ENCODE results near the gene SH3GL1.

The SH3GL1 gene

GRCh38 chr19:4431808-4432674 is 31.7 kb upstream of the SH3GL1 start:
- in situ Hi-C loops (cut with MboI; ENCODE audit: low sequenced_read_pairs): no loop called here

GRCh38 chr19:4431296-4431695 is 30.9 kb upstream of the SH3GL1 start:
- in situ Hi-C loops (cut with MboI; ENCODE audit: low sequenced_read_pairs): no loop called here

DNA sequence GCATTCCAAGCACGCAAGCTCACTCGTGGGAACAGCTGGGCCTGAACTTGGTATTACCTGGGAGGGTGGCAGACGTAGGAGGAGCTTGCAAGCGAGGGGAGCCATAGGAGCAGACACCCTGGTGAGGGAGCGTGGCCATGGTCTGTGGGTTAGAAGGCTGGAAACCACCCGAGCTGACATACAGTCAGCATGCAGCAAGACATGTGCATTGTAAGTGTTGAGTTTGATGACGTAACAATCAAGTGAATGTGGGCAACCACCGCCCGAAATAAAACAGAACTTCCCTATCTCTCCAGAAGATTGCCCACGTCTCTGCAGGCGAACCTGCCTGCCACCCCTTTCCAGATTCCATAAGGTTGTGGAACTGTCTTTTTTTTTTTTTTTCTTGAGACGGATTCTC is 30.4 kb upstream of the SH3GL1 start:
- in situ Hi-C loops (cut with MboI; ENCODE audit: low sequenced_read_pairs): no loop called here

DNA sequence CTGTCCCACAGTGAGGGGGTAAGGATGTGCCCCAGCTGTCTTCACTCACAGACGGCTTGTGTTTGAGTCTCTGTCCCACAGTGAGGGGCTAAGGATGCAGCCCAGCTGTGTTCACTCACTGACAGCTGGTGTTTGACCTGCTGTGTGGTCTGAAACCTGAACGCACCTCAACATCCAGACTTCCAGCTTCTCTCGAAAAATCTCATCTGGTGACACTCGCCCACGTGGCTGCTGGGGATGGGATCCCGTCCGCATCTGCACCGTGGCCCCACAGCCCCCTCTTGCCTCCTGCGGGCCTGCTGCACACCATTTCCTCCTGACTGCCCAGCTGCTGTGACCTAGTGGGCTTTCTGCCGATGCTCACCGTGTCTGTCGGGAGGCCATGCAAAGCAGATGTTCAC is 29.4 kb upstream of the SH3GL1 start:
- in situ Hi-C loops (cut with MboI; ENCODE audit: low sequenced_read_pairs): no loop called here

DNA sequence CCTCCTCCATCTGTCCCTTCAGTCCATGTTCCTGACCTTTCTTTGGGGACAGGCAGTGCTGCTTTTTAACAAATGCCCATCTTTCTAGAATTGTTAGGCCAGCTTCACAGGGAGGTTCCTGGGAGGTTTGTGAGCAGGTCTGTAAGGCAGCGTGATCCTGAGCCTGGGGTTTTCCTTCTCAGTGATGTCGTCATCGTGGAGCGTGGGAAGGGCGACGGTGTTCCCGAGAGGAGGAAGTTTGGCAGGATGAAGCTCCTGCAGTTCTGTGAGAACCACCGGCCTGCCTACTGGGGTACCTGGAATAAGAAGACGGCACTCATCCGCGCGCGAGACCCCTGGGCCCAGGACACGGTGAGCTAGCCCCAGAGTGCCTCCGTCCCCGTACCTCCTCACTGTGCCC is 28.9 kb upstream of the SH3GL1 start:
- in situ Hi-C loops (cut with MboI; ENCODE audit: low sequenced_read_pairs): no loop called here

- in situ Hi-C loops (cut with MboI; ENCODE audit: low sequenced_read_pairs): no loop called here
Observed at GRCh38 chr19:4428326-4428975, 28.1 kb upstream of the SH3GL1 start.

DNA sequence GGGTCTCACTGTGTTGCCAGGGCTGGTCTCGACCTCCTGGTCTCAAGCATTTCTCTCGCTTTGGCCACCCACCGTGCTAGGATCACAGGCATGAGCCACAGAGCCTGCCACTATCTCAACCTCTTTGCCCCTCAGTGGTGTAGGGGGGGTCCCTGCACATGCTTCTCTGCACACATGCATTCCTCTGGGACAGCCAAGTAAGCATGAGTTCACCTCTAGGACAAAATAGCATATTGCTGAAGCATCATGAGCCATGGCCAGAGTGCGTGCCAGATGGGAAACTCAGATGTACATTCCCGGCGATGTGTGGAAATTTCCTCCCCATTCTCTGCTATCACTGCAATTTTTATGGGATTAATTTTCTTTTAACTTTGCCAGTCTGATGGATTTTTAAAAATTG is 25.2 kb upstream of the SH3GL1 start:
- in situ Hi-C loops (cut with MboI; ENCODE audit: low sequenced_read_pairs): no loop called here

- in situ Hi-C loops (cut with MboI; ENCODE audit: low sequenced_read_pairs): no loop called here
Observed at GRCh38 chr19:4423416-4424126, 23.2 kb upstream of the SH3GL1 start.

GRCh38 chr19:4416268-4416667 is 15.9 kb upstream of the SH3GL1 start:
- in situ Hi-C loops (cut with MboI; ENCODE audit: low sequenced_read_pairs): no loop called here

DNA sequence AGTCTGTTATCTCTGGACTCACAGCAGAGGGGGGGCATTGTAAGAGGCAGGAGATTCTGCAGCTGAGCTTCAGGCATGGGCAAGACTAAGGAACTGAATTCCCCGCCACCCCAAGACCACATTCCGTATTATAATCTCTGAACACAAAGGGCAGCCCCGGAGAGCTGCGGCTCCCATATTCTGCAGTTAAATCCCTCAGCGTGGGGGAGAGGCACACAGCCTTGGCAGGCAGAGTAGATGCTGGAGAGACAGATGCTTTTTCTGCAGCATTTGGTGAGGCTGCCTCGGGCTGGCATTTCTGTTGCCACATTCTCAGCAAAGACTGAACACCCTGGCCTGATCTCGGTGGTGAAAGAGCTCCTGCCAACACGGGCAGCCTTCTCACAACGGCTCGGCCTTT is 15.0 kb upstream of the SH3GL1 start:
- in situ Hi-C loops (cut with MboI; ENCODE audit: low sequenced_read_pairs): no loop called here

GRCh38 chr19:4414800-4415321 is 14.5 kb upstream of the SH3GL1 start:
- in situ Hi-C loops (cut with MboI; ENCODE audit: low sequenced_read_pairs): no loop called here

- in situ Hi-C loops (cut with MboI; ENCODE audit: low sequenced_read_pairs): no loop called here
Observed at GRCh38 chr19:4414144-4414799, 13.9 kb upstream of the SH3GL1 start.

GRCh38 chr19:4413588-4413987 is 13.2 kb upstream of the SH3GL1 start:
- in situ Hi-C loops (cut with MboI; ENCODE audit: low sequenced_read_pairs): no loop called here

GRCh38 chr19:4409123-4409933 is 9.0 kb upstream of the SH3GL1 start:
- in situ Hi-C loops (cut with MboI; ENCODE audit: low sequenced_read_pairs): no loop called here

- in situ Hi-C loops (cut with MboI; ENCODE audit: low sequenced_read_pairs): no loop called here
Observed at GRCh38 chr19:4406626-4407025, 6.3 kb upstream of the SH3GL1 start.

- in situ Hi-C loops (cut with MboI; ENCODE audit: low sequenced_read_pairs): no loop called here
Observed at GRCh38 chr19:4405977-4406376, 5.6 kb upstream of the SH3GL1 start.

DNA sequence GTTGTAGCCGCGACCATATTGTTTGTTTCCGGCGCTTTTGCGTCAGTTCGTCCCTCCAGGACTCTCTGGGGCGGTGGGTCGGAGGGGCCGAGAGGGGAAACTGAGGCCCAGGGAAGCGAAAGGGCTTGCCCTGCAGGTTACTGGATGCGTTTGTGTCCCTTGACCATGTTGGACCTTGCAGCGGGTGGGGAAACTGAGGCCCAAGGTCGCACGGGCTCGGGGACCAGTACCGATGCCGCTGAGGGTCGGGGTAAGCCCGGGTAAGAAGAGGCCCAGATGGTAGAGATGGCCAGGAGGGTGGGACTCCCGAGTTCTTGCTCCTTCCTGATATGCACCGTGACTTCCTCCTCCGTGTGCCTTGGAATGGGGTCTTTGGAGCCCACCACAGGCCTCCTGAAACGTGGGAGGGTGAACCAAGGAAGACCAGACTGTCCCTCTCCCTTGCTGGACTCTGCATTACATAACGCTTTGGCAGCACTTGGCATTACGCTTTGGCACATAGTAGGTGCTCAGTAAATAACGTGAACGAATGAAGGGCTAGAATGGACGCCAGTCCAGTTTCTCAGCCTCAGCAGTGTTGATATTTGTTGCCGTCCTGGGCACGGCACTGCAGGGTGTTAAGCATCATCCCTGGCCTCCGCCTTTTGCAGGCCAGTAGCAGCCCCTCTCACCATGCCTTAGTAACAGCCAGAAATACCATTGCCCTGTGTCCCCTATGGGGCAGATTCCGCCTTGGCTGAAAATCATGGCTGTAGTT is 2.8 kb upstream of the SH3GL1 start:
- in situ Hi-C loops (cut with MboI; ENCODE audit: low sequenced_read_pairs): no loop called here

- in situ Hi-C loops (cut with MboI; ENCODE audit: low sequenced_read_pairs): no loop called here
Observed at GRCh38 chr19:4402171-4403004, 2.0 kb upstream of the SH3GL1 start, which contains the start of gene CHAF1A. Gene CHAF1A (plus strand): TSS chr19:4402640. CDS start chr19:4402763, 123 bp downstream.

Measured in HL-60/S4 (cell line).